NCI-H1436 treated with DMSO at 0.1 percent for 48 hours (cell line): ENCODE data around the gene VAMP4.

Experiments used
- DNase-seq: peaks from one replicate; lab custom pipeline; 2025; lab: John Stamatoyannopoulos, UW

VAMP4 gene, protein sequence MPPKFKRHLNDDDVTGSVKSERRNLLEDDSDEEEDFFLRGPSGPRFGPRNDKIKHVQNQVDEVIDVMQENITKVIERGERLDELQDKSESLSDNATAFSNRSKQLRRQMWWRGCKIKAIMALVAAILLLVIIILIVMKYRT

DNA sequence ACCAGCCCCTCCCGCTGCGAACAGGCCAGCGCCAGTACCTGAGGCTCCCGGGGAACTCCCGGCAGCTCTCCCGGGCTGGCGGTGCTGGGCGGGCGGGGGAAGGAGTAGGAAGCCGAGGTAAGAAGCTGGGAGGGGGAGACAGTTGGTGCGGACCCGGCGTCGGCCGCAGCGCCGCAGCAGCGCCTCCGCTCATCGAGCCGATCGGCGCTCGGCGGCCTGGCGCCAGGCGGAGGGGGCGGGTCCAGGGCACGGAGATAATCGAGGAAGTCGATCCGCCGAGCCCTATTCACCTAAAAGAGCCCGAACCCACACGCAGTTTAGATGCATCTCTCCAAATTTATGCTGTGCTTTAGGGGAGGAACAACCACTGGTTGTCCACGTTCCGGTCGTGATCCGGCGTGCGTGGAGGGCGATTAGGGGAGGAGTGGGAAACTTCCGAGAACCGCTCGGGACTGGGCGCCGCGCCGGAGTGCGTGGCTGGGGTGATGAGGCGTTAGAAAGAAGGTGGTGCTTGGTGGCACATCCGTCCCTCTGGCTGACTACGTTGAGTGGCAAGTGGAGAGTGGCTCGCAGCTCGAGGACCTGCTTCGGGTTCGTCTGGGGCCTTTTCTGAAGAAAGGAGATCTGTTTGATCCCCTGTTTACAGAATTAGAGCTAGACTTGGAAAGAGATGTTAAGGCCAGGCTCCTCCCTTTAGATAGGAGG, at the start of gene VAMP4:
Gene VAMP4 (minus strand): TSS at position 194 of the 705 bp plus-strand sequence. CDS start 3,651 bp downstream, outside the sequence.
- DNase-seq: no peak

DNA sequence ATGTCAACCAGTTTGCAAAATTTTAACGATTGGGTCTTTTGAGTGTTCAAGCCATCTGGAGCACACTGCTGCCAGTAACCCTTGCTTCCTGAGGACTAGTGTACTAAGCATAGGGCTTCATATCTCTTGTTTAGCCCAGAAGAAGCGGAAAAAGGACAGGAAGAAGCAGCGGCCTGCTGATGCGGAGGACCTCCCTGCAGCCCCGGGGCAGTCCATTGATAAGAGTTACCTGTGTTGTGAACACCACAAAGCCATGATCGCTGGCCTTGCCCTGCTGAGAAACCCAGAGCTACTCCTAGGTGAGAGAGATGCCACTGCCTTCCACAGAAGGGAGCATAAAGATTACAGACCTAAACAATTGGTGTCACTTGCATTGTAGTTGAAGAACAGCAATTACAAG, 48.5 kb upstream of the VAMP4 start:
- DNase-seq: no peak

DNA sequence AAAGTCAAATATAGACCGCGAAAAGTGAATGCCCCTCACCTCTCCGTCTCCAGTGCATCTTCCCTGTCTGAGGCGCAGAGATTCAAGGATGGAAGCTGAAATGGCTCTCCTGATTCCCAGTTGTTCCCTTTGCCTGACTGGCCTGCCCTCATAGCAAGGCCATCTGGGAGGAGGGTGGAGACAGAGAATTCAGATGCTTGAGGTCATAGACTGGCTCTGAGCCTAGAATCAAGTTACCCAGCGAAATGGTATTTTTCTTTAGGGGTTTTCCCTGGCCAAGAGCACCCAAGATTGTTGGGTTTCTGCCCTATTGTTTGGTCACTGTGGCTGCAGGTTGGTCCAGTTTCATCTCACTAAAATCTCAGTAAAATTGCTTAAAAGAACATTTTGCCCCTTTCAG, 46.8 kb upstream of the VAMP4 start:
- no peak for DNase-seq

DNA sequence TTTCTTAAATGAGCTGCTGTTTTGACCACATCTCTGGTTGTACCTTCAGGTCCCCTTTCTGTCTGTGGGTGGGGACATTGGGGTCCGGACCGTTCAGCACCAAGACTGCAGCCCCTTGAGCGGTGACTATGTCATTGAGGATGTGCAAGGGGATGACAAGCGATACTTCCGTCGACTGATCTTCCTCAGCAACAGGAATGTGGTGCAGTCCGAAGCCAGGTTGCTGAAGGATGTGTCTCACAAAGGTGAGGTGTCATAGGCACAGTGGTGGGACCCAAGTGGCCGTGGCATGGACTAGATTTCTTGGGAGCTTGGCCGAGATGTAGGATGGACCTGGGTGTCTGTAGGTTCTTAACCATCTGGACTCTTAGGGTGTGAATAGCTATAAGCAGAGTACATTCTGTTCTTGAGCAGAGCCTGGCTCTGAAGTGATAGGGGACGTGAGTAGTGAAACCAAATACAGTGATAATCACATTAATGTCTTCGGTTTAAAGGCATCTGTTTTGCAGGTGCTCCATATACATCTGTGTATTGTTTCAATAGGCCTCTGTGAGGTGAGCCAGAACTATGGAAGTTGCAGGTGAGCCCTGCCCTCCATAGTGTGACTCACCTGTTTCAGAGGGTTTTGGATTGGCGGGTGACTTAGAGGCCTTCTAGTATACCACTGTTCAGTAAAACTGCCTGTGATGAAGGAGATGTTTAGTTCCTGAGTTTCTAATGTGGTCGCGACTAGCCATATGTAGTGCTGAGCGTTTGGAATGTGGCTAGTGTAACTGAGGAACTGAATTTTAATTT, 46.0 kb upstream of the VAMP4 start:
- no peak for DNase-seq

DNA sequence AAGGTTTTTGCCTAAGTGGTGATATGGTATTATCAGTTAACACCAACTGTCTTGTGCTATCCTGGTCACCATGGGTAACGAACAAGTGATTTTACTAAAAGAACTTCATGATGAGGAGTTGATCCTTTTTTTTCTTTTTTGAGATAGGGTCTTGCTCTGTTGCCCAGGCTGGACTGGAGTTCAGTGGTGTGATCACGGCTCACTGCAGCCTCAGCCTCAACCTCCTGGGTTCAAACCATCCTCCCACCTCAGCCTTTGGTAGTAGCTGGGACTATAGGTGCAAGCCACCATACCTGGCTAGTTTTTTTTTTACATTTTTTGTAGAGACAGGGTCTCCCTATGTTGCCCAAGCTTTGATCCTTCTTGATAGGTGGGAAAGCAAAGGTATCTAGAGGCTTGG, 44.7 kb upstream of the VAMP4 start:
- no peak for DNase-seq

DNA sequence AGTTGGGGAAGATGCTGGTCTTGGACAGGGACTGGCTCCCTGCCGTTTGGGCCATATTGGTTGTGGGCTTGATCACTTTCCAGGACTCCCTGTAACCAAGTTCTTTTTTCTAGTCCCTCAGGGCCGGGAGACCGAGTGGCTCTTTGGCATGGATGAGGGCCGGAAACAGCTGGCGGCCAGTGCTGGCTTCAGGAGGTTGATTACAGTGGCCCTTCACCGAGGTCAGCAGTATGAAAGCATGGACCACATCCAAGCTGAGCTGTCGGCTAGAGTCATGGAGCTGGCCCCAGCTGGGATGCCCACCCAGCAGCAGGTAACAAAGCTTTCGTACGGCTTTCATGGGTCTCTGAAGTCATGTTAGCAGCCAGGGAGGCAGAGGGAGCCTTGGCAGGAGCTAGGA, 43.9 kb upstream of the VAMP4 start:
- no peak for DNase-seq

DNA sequence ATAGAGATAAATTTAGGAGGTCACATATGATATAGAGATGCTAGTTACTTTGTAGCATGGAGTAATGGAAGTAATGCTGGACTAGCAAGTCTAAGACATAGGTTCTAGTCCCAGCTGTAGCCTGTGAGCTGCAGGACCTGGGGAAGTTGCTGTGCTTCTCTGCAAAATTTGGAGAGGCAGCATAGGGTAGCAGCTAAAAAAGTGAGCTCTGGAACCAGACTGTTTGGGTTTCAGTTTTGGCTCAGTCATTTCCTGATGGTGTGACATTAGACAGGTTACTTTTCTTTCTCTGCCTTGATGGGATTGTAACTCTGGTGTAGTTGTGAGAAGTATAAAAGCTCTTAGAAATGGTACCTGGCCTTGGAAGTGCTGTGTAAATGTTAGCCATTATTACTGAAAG, 42.9 kb upstream of the VAMP4 start:
- DNase-seq: no peak

DNA sequence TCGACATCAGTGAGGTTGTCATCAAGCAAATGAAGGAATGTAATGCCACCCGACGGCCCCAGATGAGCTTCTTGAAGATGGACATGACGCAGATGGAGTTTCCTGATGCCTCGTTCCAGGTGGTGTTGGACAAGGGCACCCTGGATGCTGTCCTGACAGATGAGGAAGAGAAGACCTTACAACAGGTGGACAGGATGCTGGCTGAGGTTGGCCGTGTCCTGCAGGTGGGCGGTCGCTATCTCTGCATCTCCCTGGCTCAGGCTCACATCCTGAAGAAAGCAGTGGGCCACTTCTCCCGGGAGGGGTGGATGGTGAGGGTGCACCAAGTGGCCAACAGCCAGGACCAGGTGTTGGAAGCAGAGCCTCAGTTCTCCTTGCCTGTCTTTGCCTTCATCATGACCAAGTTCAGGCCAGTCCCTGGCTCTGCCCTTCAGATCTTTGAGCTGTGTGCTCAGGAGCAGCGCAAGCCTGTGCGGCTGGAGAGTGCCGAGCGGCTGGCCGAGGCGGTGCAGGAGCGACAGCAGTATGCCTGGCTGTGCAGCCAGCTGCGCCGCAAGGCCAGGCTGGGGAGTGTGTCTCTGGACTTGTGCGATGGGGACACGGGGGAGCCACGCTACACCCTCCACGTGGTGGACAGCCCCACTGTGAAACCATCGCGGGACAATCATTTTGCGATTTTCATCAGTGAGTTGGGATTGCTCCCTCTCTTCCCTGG, 42.1 kb upstream of the VAMP4 start:
- no peak for DNase-seq

DNA sequence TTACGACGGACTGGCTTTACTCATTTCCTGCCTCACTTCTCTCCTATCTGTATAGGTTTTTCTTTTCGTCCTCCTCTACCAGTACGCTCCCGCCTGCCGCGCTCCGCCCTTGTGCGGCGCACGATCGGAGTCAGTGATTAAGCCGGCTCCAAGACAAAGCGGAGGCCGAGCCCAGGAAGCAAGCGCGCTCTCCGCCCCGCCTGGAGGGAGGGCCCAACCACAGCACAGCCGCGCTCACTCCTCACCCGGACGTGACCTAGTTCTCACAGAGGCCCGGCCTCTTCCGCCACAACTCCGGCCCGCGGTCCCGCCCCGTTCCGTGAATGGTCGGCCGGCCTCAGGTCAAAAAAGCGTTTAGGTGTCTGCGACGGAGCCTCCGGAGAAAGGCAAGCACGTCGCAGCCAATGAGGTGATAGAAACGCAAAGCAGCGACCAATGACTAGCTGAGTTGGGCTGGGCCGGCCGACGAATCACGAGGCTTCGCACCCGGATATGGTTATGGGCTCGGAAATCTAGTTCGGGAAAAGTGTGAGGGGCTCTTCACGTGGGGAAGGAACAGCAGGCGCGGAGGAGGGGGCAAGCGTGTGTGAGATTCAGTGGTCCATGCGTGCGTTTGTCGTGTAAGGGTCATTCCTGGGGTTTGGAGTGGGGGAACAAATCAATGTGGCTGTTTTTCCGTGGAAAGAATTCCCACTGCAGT, 39.5 kb upstream of the VAMP4 start, which contains the start of gene METTL13:
Gene METTL13 (plus strand): TSS at position 485 of the 700 bp plus-strand sequence. CDS start 308 bp downstream, outside the sequence.
- peak; percentile 97 for DNase-seq

DNA sequence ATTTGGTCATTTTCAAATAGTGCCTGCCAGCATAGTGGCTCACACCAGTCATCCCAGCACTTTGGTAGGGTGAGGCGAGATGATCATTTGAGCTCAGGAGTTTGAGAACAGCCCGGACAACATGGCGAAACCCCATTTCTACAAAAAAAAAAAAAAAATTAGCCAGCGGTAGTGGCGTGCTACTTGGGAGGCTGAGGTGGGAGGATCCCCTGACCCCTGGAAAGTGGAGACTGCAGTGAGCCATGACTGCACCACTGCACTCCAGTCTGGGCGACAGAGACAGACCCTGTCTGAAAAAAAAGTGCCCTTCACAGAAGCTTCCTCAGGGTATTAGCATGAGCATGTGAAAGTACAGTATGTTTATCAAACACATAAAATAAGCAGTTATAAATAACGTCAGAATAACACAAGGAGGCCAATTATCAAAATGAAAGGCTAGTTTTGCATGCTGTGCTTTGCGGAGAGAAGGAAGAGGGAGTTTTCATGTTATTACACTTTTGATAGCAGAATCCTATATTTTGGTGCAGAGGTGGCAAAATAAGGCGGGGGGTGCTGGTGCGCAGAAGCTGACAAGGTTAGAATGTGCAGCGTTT, 38.8 kb upstream of the VAMP4 start:
- DNase-seq: no peak

DNA sequence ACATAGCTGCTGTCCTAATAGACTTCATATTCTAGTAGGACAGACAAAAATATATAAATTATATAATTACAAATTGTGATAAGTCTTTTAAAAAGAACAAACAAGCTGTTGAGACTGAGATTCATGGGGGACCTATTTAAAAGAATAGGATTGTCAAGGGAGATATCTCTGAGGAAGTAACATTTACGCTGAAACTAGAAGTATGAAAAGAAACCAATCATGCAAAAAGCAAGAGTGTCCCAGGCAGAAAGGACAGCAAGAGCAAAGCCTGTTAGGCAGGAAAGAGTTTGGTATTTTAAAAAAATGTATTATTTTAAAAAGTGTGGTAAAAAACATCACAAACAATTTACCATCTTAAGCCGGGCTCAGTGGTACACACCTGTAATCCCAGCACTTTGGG, 30.4 kb upstream of the VAMP4 start:
- no peak for DNase-seq

DNA sequence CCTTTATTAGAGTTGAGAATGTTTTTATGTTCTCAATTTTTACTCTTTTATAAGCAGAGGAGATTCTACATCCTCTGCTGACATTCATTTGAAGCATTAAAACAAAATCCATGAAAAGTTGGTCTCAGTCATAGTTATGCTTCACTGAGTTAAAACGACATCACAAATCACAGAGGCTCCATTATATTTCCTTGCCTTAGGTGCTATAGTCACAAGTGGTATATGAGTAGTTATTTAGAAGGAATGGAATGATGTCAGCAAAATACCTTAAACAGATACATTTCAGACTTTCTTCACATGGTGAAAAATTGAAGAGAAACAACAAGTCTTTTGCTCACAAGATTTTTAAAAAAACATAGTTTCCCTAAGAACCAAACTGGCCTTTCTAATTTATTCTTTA, 27.9 kb upstream of the VAMP4 start:
- DNase-seq: no peak

DNA sequence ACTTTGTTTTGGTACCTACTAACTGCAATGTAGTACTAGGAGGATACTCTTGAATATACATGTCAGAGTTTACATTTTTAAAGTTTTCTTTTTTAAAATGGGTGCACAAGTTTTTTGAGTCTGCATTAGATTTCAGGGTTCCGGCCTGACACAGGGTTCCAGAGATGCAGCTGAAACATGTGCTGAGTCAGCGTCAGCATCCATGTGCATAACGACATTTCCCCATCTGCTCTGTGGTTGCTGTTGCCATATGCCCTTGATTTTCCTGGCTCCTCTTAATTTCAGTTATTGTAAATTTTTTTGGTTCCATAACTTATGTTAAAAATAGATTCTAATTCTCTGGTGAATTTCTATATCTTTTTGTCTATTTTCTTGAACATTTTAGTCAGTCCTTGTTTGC, 27.3 kb upstream of the VAMP4 start:
- DNase-seq: no peak

DNA sequence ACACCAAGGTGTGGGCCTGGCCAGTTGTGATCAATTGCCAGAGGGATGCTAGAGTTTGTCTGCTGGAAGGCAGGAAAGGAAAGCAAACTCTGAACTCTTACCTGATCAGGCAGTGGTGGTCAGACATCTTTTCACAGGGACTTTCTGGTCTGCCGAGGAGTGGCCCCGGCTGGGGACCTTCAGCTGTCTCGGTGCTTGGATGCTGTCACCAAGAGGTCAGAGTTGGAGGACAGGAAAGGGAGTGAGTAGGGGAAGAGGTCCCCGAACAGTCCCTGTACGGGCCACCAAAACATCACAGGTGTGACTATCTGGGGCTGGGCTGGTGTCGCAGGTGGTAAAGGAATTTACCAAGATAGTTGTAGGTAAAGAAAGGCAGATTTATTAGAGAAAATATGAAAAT, 21.9 kb upstream of the VAMP4 start:
- DNase-seq: no peak

DNA sequence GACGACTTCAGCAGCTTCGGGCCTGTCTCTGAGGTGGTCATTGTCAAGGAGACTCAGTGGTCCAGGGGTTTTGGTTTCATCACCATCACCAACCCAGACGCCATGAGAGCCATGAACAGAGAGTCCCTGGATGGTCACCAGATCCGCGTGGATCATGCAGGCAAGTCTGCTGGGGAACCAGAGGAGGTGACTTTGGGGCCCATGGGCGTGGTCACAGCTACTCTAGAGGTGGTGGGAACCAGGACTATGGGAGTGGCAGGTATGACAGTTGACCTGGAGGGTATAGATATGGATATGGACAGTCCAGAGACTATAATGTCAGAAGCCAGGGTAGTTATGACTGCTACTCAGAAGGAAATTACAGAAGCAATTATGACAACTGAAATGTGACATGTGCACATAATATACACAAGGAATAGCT, 20.3 kb upstream of the VAMP4 start:
- DNase-seq: no peak

DNA sequence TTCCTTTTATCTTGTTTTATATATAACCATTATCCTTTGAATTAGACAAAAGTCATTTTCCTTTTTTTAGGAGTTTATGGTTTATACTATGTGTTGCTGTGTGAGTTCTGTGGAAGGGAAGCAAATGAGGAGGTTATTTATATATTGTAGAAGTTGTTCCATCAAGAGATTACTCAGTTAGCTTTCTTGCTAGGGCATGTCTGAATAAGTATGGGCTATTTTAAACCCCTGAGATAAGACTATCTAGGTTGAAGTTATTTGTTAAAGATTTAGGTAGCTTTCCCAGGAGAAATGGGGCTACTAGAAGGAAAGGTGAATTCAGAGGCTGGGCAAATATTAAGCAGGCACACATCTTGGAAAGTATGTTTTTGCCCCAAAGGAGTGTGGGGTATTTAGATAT, 16.1 kb upstream of the VAMP4 start:
- DNase-seq: no peak

DNA sequence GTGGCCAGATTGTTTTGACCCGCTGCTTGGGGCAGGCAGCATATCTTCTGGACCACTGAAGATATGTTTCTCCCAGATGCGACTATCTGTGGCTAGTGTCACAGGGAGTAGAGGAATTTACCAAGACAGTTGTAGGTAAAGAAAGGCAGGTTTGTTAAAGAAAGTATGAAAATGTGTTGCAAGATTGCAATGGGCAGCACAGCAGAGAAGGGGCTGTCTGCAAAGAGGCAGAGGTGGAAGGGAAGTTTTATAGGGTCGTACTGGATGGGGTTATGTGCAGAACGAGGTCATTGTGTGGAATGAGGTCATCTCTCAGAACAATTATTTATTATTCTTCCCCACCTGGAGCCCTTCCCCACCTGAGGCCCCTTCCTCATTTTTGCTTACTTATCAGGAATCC, 15.0 kb upstream of the VAMP4 start:
- DNase-seq: no peak

DNA sequence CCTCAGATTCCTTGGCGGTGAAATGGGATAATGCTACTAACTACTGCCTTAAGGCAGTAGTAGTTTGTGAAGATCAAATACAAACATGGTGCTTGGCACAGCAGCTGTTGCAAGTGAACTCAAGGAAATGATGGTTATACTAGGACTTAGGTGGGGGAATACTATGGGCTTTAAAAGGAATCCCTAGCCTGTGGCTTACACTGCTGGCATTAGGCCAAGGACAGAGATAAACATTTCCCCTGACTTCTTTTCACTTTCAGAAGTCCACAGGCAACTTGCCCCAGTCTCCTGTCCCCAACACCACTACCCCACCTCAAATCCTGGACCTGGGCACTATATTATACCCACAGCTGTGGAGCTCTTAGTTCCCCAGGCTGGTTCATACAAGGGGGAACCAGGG, 13.1 kb upstream of the VAMP4 start:
- DNase-seq: no peak

DNA sequence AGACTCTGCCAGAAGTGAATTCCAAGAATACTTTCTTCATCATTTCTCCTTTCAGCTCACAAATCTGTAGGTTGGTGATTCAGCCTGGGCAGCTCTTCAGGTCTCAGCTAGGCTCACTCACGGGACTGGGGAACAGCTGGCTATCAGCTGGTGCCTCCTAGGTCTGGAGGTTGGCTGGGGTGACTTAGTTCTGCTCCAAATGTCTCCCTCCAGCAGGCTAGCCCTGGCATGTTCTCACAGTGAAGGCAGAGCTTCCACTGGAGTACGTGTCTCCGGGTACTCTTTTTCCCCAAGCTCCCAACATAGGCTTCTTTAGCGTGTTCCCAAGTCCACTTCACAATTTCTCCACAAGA, 12.5 kb upstream of the VAMP4 start:
- DNase-seq: no peak

DNA sequence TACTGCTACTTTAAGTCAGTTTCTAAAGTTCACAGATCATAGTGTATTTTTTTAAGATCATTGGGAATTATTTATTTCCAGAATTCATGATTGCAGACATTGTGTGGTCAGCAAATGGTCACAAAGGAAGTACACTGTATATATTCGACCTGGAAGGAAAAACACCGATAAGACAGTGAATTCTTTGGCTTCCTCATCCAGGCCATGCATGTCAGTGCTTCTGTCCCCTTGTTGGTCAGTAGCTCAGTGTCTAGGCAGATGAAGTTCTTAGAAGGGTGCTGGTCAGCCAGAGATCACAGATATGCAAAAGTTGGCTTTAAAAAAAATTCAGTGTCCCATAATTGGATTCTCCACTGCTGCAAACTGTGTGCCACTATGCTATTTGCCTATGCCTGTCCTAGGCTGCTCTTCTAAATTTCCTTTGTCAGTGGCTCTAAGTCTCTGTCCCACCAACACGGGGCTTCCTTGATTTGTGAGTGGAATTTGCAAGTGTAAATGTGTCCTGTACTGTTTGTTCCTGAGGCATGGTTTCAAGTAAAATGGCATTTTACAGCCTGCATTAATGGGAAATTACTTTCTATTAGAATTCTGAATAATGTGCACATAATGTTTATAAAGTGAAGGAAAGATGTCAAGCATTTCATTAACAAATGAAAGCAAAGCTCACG, 12.0 kb upstream of the VAMP4 start:
- no peak for DNase-seq

DNA sequence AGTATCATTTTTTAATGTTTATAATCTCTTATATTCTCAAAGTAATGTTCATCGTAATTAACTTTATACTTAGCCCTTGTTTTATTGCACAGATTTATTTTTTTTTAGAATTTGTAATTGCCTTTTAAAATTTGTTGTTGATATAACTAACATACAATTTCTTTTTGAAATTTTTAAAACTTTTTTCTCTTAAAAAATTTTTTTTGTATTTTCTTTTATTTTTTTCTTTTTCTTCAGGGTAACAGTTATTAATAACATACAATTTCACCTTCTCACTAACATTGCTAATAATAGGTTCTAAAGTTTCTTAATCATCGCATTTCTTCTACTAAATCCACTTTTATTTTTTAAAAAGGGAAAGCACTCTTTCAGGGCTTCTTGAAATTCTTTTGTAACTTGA, 11.3 kb upstream of the VAMP4 start:
- DNase-seq: no peak
